GOT3 (cell line): ENCODE measurements around the gene LNX1.
"Not testable (repeated sequence)": the region's sequence is repeated elsewhere in the genome, so short reads cannot be mapped to it uniquely, and the experiment has no call there.

Experiments
- DNase-seq: peaks from one replicate; lab custom pipeline; 2025; ENCODE audit warnings: mixed read lengths; lab: John Stamatoyannopoulos, UW

LNX1 gene

DNA sequence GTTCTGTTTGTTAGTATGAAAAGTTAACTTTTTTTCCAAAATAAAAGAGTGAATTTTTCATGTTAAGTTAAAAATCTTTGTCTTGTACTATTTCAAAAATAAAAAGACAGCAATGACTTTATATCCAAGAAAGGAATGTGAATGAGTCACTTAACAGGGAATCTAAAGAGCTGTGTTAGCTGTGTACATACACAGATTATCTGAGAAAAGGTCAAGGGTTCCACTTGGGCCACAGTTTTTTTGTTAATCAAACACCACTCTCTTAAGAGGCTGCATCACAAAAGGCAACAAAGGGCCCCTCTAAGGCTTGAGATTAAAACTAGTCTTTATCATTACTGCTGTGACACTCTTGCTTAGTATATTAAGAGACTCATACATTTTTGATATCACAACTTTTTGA lies 131.7 kb downstream of the LNX1 start:
- DNase-seq = no peak

- no peak for DNase-seq
These were observed 135.1 kb downstream of the LNX1 start for GRCh38 chr4:53456178-53456577.

DNA sequence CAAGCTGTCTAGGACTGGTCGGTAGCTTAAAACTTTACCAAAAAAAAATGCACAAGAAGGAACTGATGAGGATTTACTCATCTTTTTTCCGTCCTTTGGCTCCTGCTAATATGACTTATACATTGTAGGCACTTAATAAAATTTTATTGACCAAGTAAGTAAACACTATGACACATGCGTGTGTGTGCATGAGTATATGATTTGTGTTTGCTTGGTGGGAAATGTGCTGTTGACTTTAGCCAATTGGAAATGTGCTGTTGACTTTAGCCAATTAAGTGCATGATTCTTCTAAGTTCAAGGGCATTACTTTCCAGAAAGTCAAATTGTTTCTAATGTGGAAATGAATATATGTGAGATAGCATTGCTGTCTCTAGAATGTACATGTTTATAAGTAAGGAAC lies 135.5 kb downstream of the LNX1 start:
- DNase-seq = no peak

- no peak for DNase-seq
These were observed 137.9 kb downstream of the LNX1 start for GRCh38 chr4:53453385-53453784.

DNA sequence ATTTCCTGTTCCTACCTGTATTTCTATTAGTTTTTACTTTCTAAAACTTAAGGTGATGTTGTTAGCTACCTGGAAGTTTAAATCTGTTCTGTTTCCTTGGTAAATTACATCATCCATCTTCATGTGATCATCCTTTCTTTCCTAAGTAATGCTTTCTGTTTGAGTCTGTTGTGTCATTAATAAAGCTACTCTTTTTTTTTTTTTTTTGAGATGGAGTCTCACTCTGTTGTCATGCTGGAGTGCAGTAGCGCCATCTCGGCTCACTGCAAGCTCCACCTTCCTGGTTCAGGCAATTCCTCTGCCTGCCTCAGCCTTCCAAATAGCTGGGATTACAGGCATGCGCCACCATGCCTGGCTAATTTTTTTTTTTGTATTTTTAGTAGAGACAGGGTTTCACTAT lies 140.5 kb downstream of the LNX1 start:
- DNase-seq = no peak

GRCh38 chr4:53444954-53445353 lies 146.3 kb downstream of the LNX1 start:
- no peak for DNase-seq

DNA sequence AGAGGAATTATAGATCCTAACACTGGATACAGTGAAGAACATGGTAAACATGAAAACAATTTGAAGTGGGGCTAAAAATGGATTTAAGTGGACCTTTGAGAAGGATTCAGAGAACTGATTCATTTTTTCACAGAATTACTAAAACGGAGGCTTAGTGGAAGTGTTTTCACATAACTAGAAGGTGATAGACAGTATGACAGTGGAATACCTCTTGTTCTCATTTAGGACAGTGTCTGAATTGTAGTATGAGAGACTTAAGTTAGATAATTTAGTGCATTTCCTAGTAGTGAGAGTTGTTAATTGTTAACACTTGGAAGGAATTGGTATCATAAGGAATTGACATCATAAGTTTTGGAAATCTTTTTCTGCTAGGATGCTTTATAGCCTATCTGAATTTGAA lies 149.7 kb downstream of the LNX1 start:
- DNase-seq = no peak

DNA sequence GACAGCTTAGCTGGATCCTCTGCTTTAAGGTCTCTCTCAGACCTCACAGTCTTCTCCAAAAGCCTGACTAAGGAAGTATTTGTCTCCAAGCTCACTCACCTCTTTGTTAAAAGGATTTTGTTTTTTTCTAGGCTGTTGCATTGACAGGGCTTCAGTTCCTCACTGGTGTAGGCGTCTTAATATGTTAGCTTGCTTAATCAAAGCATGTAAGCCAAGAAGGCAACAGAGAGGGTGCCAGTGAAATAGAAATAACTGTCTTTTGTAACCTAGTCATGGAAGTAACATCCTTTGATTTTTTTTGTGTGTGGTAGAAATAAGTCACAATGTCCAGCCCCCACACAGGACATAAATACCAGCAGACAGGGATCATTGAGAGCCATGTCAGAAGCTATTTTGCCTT lies 155.0 kb downstream of the LNX1 start:
- DNase-seq = no peak

DNA sequence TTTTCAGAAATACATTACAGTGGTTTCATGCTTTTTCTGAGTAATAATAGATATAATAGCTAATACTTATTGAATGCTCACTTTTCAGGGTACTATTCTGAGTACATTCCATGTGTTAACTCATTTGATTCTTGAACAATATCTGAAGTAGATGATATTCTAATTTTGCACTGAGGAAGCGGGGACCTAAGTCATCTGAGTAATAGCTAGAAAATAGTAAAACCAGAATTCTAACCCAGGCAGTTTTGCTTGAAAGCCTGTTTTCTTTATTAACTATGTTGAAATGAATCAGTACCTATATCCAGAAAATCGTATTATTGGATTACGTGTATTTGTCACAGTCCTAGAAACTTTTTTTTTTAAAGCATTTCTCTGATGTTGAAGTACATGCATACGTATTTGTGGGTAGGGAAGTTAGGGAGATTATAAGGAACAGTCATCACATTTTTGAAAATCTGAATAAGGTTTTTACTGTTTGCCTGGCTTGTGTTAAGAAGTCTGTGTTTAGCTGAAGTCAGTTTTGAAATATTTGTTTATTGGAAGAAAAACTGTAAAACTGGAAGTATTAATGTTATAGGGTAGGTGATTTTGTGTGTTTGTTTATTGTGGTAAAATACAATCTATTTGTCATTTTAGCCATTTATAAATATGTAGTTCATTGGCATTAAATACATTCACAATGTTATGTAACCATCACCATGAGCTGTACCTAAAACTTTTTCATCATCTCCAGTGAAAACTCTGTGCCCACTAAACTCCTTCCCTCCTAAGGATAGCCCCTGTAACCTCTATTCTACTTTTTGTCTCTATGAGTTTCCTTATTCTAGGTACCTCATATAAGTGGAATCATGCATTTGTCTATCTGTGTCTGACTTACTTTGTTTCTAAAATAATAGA lies 158.5 kb downstream of the LNX1 start:
- no peak for DNase-seq

- DNase-seq = no peak
These were observed 160.2 kb downstream of the LNX1 start for GRCh38 chr4:53431052-53431451.

DNA sequence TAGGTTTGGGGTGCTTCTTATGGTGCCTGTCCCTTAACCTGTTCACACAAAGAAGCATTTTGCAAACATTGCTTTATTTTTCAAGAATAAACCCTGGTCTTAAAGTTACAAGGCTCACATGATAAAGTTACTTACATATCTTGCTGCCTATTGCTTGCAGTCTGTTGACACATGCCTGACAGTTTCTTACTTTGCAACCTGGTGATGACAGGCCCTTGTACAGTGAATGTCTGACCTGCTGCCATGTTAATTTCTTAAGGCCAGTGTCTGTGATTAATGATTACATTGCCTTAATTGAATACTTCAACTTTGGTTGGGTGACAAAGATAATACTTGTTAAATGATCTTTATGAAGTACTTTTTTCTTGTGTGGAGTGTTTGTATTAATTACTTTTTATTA lies 163.9 kb downstream of the LNX1 start:
- DNase-seq = no peak

- no peak for DNase-seq
These were observed 167.0 kb downstream of the LNX1 start for GRCh38 chr4:53424280-53424679.

DNA sequence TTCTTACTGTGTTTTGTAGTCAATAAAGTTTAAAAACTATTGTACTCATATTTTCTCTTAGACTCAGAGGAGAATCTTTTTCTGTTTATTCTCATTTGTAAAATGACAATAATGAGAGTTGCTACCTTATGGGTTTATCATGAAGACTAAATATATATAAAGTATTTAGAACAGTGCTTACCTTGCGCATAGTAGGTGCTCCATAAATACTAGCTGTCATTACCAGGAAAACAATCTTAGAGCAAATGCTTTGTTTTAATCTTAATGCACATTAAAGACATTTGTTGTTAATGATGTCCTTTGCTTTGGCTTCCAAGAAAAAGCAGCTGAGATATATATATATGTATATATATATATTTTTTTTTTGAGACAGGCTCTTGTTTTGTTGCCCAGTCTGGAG lies 168.9 kb downstream of the LNX1 start:
- DNase-seq = no peak

DNA sequence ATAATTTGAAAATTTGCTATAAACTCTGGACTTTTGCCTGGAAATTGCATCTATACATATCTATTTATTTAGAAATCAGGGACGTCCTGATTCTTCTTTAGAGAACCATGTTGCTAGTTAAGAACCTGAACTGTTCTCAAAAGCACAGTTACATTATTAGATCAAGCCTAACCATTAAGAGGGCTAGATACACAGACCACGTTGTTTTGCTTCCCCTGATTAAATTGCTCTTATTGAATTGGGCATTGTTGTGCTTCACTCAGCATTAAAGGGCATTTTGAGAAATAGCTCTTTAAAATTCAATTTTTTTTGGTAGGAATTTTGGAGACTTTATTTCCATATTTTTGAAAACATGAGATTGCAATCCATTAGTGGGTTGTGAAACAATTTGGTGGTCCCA lies 169.5 kb downstream of the LNX1 start:
- DNase-seq = no peak

GRCh38 chr4:53419208-53419607 lies 172.1 kb downstream of the LNX1 start:
- DNase-seq = no peak

- DNase-seq = not testable (repeated sequence)
These were observed 181.8 kb downstream of the LNX1 start for GRCh38 chr4:53409479-53409878.
